ENCODE measurements around the gene LRRC74B.
"Not testable (repeated sequence)": the region's sequence is repeated elsewhere in the genome, so short reads cannot be mapped to it uniquely, and the experiment has no call there.

The LRRC74B gene

DNA sequence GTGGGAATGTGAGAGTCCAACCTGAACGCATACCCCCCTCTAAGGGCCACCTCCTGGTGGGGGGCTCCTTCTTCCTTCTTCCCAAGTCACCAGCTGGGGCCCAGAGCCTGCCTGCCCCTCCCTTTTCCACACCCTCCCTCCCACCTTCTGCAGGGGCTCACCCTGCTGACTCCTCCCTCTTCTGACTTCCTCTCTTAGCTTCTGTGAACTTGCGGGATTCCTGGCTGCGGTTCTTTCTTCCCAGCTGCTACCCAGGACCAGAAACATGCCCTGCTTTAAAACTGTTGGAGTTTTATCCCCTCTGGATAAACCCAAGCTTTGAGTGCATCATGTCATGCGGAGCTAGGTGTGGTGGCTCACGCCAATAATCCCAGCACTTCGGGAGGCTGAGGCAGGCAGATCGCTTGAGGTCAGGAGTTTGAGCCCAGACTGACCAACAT, 10.2 kb downstream of the LRRC74B start:
- DNase-seq = no peak

GRCh38 chr22:21060363-21060762, 14.6 kb downstream of the LRRC74B start:
- not testable (repeated sequence) for DNase-seq

- DNase-seq = not testable (repeated sequence)
Observed at GRCh38 chr22:21061660-21062321, 16.0 kb downstream of the LRRC74B start.

DNA sequence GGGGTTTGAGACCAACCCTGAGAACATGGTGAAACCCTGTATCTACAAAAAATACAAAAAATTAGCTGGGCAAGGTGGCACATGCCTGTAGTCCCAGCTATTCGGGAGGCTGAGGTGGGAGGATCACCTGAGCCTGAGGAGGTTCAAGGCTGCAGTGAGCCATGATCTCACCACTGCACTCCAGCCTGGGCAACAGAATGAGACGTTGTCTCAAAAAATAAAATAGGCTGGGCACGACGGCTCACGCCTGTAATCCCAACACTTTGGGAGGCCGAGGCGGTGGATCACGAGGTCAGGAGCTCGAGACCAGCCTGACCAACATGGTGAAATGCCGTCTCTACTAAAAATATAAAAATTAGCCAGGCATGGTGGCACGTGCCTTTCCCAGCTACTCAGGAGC, 18.7 kb downstream of the LRRC74B start:
- not testable (repeated sequence) for DNase-seq

DNA sequence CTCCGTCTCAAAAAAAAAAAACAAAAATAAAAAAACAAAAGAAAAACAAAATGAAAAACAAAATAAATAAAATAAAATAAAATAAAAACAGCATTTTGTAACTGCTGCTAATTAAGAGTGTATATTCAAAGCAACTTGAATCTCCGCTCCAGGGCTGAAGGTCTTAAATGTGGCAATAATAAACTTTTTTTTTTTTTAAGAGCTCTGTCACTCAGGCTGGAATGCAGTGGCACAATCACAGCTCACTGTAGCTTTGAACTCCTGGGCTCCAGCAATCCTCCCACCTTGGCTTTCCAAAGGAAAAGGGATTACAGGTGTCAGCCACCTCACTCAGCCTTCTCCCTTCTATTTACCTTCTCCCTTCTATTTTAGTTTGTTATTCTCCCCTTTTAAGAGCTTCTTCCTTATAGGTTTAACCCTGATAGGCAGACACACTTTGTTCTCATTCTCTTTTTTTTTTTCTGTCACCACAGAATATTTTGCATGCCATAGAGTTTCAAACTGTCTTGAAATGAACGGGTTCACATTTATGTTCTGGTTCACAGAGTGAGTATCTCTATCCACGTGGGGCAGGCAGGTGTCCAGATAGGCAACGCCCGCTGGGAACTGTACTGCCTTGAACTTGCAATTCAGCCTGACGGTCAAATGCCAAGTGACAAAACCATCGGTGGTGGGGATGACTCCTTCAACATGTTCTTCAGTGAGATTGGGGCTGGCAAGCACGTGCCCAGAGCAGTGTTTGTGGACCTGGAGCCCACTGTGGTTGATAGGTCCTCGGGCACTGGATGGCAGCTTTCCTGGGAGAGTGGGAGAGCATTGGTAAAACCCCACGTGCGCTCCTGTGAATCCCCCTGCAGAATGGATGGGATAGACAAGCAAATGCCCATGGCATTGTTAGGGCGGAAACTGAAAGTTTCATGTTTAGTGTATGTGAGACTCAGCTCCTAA, 19.4 kb downstream of the LRRC74B start:
- no peak for DNase-seq

- no peak for DNase-seq
Observed at GRCh38 chr22:21067075-21067900, 21.5 kb downstream of the LRRC74B start.

- DNase-seq = no peak
Observed at GRCh38 chr22:21067901-21068680, 22.3 kb downstream of the LRRC74B start.

- DNase-seq = no peak
Observed at GRCh38 chr22:21068681-21069276, 23.0 kb downstream of the LRRC74B start.

- no peak for DNase-seq
Observed at GRCh38 chr22:21069375-21069774, 23.6 kb downstream of the LRRC74B start.

GRCh38 chr22:21070690-21071615, 25.2 kb downstream of the LRRC74B start:
- no peak for DNase-seq

DNA sequence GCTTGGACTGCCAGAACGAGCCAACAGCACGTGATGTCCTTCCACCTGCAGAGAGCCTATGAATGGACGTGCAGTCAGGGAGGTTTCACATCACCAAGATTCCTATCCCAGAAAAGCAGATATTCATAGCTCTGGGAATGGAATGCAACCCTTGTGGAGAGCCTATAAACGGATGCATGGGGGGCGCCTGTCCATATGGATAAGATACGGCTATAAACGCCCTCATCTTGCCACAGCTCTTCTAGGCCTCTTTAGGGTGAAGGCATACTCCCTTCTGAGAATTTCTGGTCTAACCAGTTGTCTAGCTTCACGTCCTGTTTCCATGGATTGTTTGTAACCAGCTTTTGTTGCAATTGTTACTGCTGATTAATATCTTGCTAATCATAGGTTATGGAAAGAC, 26.1 kb downstream of the LRRC74B start:
- DNase-seq = not testable (repeated sequence)

DNA sequence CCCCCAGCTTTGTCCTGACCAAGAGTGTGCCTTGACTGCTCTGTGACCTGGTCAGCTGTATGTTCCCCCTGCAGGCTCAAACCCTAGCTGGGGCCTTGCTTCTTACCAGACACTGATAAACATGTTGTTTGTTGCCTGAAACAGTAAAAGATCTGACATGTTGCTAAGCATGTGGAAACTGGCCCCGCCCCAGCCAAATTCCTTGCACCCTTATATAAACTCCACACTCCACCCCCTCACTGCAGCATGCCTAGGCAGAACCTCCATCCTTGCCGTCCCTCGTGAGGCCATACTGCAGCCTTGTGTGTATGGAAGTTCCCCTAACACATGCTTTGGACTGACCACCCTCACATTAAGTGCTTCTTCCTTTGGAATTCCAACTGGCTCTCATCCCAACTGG, 27.3 kb downstream of the LRRC74B start:
- DNase-seq = no peak

DNA sequence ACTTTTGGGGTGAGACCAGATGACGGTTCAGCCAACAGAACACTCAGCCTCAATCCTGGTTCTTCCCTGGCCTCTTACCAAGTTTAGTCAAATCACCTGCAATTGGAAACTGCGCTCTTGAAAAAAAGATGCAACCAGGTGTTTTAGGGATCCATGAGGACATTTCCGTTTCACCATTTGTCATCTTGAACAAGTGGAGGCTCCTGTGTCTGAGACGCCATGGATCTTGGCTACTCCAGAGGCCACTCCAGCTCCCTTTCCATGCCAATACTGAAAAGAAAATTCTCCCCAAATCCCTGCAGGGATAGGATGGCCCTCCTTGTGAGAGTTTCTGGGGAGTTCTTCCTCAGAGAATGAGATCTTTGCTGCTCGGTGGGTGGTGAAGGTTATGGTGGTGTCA, 27.7 kb downstream of the LRRC74B start:
- no peak for DNase-seq

GRCh38 chr22:21074102-21074715, 28.5 kb downstream of the LRRC74B start:
- no peak for DNase-seq

DNA sequence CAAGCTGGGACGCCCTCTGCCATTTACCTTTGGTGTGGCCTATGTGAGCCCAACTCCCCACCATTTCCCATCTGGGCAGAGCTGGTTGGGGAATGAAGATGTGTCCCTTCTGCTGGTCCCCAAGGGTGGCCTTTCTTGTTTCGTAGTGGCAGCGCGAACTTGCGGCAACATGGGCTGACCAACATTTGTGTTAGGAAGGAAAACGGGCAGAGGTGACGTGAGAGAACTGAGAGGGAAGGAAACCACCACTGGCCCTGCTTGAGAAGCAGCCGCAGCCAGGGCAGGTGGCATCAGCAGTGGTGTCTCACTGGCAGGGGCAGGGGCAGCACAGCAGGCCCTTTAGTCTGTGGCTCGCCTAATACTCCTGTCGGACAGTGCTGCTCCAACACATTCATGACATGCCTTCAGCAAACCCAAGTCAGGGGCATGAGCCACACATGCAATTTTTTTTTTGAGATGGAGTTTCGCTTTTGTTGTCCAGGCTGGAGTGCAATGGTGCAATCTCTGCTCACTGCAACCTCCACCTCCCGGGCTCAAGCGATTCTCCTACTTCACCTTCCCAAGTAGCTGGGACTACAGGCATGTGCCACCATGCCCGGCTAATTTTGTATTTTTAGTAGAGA, 29.9 kb downstream of the LRRC74B start:
- no peak for DNase-seq

GRCh38 chr22:21076912-21077625, 31.3 kb downstream of the LRRC74B start:
- no peak for DNase-seq

DNA sequence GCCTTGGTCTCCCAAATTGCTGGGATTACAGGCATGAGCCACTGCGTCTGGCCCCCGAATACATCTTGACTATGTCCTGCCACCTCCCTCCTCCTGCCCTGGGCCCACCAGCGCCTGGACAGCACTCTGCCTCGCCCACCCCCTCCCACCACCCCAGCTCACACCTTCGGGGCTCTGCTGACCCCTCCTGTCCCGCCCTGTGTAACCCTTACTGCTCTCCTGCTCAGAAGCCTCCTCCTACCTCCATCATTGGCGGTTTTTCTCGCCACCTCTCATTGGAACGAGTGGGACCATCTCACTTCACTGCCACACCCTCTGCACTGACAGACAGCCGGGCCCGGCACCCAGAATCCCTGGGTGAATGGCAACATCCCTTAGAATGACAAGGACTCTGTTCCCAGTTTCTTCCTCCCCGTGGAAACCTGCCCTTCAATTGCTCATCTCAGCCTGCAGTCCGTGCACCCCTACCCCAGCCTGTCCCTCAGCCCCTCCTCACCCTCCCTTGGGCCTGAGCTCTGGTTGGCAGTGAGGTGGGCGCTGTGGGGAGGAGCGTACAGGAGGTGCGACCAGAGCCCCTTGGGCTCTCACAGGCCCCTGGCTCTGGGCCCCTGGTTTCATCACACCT, 32.2 kb downstream of the LRRC74B start:
- no peak for DNase-seq

GRCh38 chr22:21078916-21079315, 33.2 kb downstream of the LRRC74B start:
- no peak for DNase-seq

DNA sequence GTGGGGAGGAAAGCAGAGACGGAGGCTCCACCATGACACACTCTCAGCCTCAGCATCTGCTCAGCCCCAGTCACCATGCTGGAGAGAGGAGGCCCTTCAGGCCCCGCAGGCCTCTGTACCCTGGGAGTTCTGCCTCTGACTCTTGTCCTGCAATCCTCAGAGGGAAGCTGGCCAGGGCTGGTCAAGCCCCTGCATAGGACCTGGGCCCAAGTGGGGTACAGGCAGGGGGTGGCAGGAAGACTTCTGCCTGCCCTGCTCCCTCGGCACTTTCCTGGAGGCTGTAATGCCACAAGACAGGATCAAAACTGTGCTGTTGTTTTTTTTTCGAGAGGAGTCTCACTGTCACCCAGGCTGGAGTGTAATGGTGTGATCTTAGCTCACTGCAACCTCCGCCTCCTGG, 33.7 kb downstream of the LRRC74B start:
- DNase-seq = no peak
